Smooth muscle cell of the brain vasculature (primary cell): ENCODE results near the gene MARF1.

ENCODE experiments used
- DNase-seq: peaks from one replicate; pipeline ENCODE4 v3.0.0-alpha.2; 2012; ENCODE audit warnings: low read depth, low spot score

MARF1 gene

GRCh38 chr16:15602285-15603044 is 40.5 kb downstream of the MARF1 start:
- no peak for DNase-seq

- no peak for DNase-seq
These were observed 41.6 kb downstream of the MARF1 start for GRCh38 chr16:15601212-15601879.

GRCh38 chr16:15599303-15600070 is 43.5 kb downstream of the MARF1 start:
- DNase-seq: no peak

GRCh38 chr16:15598648-15599190 is 44.2 kb downstream of the MARF1 start:
- no peak for DNase-seq

- no peak for DNase-seq
These were observed 44.9 kb downstream of the MARF1 start for GRCh38 chr16:15597822-15598647.

- no peak for DNase-seq
These were observed 45.8 kb downstream of the MARF1 start for GRCh38 chr16:15597135-15597534.

- DNase-seq: no peak
These were observed 48.1 kb downstream of the MARF1 start for GRCh38 chr16:15594711-15595320.

- DNase-seq: no peak
These were observed 49.7 kb downstream of the MARF1 start for GRCh38 chr16:15593235-15593634.

GRCh38 chr16:15592324-15592723 is 50.6 kb downstream of the MARF1 start:
- DNase-seq: no peak

GRCh38 chr16:15587152-15587825 is 55.7 kb downstream of the MARF1 start:
- DNase-seq: no peak

GRCh38 chr16:15586716-15587115 is 56.2 kb downstream of the MARF1 start:
- no peak for DNase-seq

GRCh38 chr16:15585956-15586355 is 57.0 kb downstream of the MARF1 start:
- no peak for DNase-seq

GRCh38 chr16:15583526-15583925 is 59.4 kb downstream of the MARF1 start:
- DNase-seq: no peak

GRCh38 chr16:15581127-15581815 is 61.7 kb downstream of the MARF1 start:
- no peak for DNase-seq

GRCh38 chr16:15578824-15579223 is 64.1 kb downstream of the MARF1 start:
- no peak for DNase-seq

GRCh38 chr16:15576960-15577958 is 65.7 kb downstream of the MARF1 start:
- no peak for DNase-seq

- DNase-seq: no peak
These were observed 67.5 kb downstream of the MARF1 start for GRCh38 chr16:15575293-15576049.

GRCh38 chr16:15574614-15574948 is 68.4 kb downstream of the MARF1 start:
- no peak for DNase-seq
